SU-DHL-6 (cell line): Measurements from ENCODE around the gene ACBD6.
A peak's percentile ranks its signal among the peaks of the same experiment; 100 is the strongest.

Experiments used
- H2AFZ ChIP-seq: fragments of 200-600 bp; sonication (generic); 2 replicates; pipeline ENCODE4 v1.6.1; 2014; ENCODE audit warnings: low read depth, mild to moderate bottlenecking, moderate library complexity, mixed read lengths, antibody characterized with exemption, low read length; ENCODE audit not compliant: severe bottlenecking
- H3F3A ChIP-seq: fragments of 200-600 bp; shearing (Covaris generic); 2 replicates; pipeline ENCODE4 v1.6.0; 2016; ENCODE audit warnings: antibody characterized with exemption, mild to moderate bottlenecking; ENCODE audit not compliant: insufficient read depth
- H3K27ac ChIP-seq: fragments of 200-600 bp; sonication (generic); 2 replicates; pipeline ENCODE4 v1.5.1; 2016; ENCODE audit warnings: low read depth, mild to moderate bottlenecking, low read length, moderate library complexity, mixed read lengths
- H3K27me3 ChIP-seq: fragments of 200-600 bp; sonication (generic), shearing (Covaris generic); 2 replicates; pipeline ENCODE4 v1.6.0; 2014; ENCODE audit warnings: mild to moderate bottlenecking, low read length
- H3K36me3 ChIP-seq: fragments of 200-600 bp; sonication (generic); 2 replicates; pipeline ENCODE4 v1.6.1; 2014; ENCODE audit warnings: mild to moderate bottlenecking, low read length, mixed read lengths
- H3K4me2 ChIP-seq: fragments of 300-600, 200-600 bp; shearing (Covaris generic), sonication (generic); 2 replicates; pipeline ENCODE4 v1.6.0; 2014; ENCODE audit warnings: low read length, low read depth, mild to moderate bottlenecking; ENCODE audit not compliant: poor library complexity, severe bottlenecking
- H3K4me3 ChIP-seq: fragments of 200-600 bp; sonication (generic); 2 replicates; pipeline ENCODE4 v1.5.1; 2014; ENCODE audit warnings: antibody characterized with exemption, low read length, mild to moderate bottlenecking, mixed read lengths; ENCODE audit not compliant: insufficient read depth, poor library complexity, severe bottlenecking
- H3K79me2 ChIP-seq: fragments of 200-600 bp; sonication (generic); 2 replicates; pipeline ENCODE4 v1.6.1; 2014; ENCODE audit warnings: mild to moderate bottlenecking, low read length, moderate library complexity; ENCODE audit not compliant: insufficient read depth
- H3K9ac ChIP-seq: fragments of 200-600 bp; sonication (generic); 2 replicates; pipeline ENCODE4 v1.7.0; 2014; ENCODE audit warnings: mild to moderate bottlenecking, low read length
- H3K9me2 ChIP-seq: fragments of 200-600 bp; sonication (generic); replicated peaks from 2 replicates; pipeline ENCODE4 v1.6.1; 2014; ENCODE audit warnings: low read length; ENCODE audit not compliant: insufficient read depth
- H3K9me3 ChIP-seq: fragments of 200-600 bp; sonication (generic); 2 replicates; pipeline ENCODE4 v1.6.1; 2014; ENCODE audit warnings: low read length, mixed read lengths; ENCODE audit not compliant: insufficient read depth
- H4K20me1 ChIP-seq: fragments of 200-600 bp; sonication (generic); 2 replicates; pipeline ENCODE4 v1.6.1; 2014; ENCODE audit warnings: low read depth, mild to moderate bottlenecking, antibody characterized with exemption, low read length, moderate library complexity, mixed read lengths
- EZH2phosphoT487 ChIP-seq: fragments of 200-600 bp; sonication (generic), shearing (Covaris generic); conservative IDR thresholded peaks from 2 replicates; pipeline ENCODE4 v1.6.1; 2018; ENCODE audit warnings: mild to moderate bottlenecking, antibody characterized with exemption, low read length, moderate library complexity, mixed read lengths
- TF ChIP-seq, protein P1 (sequence below): fragments of 200-600 bp; sonication (generic); IDR thresholded peaks from one replicate; pipeline ENCODE4 v1.5.1; 2017; ENCODE audit warnings: antibody characterized with exemption, mild to moderate bottlenecking, low read length, moderate library complexity; ENCODE audit not compliant: insufficient read depth, poor library complexity, severe bottlenecking

ACBD6 gene

DNA sequence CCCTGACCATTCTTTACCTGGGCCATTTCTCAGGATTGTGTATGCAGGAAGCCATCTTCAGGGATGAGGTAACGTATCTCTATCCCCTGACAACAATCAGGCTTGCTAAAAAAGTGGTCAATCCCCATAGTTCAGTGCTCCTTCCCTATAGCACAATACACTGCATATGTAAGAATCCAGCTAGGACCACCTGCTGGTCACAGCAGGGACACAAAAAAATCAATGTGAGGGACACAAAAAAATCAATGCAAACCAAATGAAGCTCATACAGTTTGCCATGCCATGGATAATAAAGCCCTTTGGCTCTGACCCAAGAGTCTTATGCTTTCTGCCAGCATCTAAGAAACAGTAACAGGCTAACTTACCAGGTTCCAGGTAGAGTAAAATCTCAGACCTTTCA is 16.3 kb downstream of the ACBD6 start:
- Histone ChIP-seq H3K9me3 (no peaks in the 10 kb centered on the region), H3K27me3 (no peaks in the 10 kb centered on the region), H3K4me3 (no peak overlapping the region), H4K20me1 (no peaks in the 10 kb centered on the region), H3K27ac (no peak overlapping the region), H3K9ac (no peak overlapping the region), H3K4me2 (no peak overlapping the region), H3F3A (peaks cover 12% of the 10 kb centered on the region; the same call in 1 of the 2 replicates), H3K36me3 (peaks cover 3% of the 10 kb centered on the region), H3K9me2 (no peaks in the 10 kb centered on the region), H2AFZ (no peak overlapping the region), H3K79me2 (peaks cover 4% of the 10 kb centered on the region)
- TF ChIP-seq, protein P1, sequence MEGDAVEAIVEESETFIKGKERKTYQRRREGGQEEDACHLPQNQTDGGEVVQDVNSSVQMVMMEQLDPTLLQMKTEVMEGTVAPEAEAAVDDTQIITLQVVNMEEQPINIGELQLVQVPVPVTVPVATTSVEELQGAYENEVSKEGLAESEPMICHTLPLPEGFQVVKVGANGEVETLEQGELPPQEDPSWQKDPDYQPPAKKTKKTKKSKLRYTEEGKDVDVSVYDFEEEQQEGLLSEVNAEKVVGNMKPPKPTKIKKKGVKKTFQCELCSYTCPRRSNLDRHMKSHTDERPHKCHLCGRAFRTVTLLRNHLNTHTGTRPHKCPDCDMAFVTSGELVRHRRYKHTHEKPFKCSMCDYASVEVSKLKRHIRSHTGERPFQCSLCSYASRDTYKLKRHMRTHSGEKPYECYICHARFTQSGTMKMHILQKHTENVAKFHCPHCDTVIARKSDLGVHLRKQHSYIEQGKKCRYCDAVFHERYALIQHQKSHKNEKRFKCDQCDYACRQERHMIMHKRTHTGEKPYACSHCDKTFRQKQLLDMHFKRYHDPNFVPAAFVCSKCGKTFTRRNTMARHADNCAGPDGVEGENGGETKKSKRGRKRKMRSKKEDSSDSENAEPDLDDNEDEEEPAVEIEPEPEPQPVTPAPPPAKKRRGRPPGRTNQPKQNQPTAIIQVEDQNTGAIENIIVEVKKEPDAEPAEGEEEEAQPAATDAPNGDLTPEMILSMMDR: no peak
- no peak for TF ChIP-seq EZH2phosphoT487

DNA sequence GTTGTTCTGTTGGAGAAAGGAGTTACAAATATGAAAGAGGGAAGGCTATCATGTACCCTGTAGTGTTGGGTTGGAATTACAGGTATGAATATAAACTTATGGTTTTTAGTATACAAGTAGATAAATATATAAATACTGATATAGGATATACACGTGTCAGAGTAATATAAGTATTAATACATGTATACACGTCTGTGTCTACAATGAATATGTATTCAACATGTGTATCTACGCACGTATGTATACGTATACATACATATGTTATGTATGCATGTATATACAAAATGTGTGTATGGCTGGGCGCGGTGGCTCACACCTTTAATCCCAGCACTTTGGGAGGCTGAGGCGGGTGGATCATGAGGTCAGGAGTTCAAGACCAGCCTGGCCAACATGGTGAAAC is 17.9 kb downstream of the ACBD6 start:
- no peak overlapping the region for H3K4me2 ChIP-seq
- H3K27ac ChIP-seq: no peak overlapping the region
- H3F3A ChIP-seq: peaks cover 12% of the 10 kb centered on the region; the same call in 1 of the 2 replicates
- no peaks in the 10 kb centered on the region for H4K20me1 ChIP-seq
- peaks cover under 1% of the 10 kb centered on the region for H3K36me3 ChIP-seq
- no peak overlapping the region for H3K4me3 ChIP-seq
- TF ChIP-seq EZH2phosphoT487: no peak
- TF ChIP-seq, protein P1: no peak
- H3K79me2 ChIP-seq: peaks cover 4% of the 10 kb centered on the region
- H3K9me2 ChIP-seq: no peaks in the 10 kb centered on the region
- H3K27me3 ChIP-seq: no peaks in the 10 kb centered on the region
- no peak overlapping the region for H3K9ac ChIP-seq
- H3K9me3 ChIP-seq: no peaks in the 10 kb centered on the region
- H2AFZ ChIP-seq: no peak overlapping the region

DNA sequence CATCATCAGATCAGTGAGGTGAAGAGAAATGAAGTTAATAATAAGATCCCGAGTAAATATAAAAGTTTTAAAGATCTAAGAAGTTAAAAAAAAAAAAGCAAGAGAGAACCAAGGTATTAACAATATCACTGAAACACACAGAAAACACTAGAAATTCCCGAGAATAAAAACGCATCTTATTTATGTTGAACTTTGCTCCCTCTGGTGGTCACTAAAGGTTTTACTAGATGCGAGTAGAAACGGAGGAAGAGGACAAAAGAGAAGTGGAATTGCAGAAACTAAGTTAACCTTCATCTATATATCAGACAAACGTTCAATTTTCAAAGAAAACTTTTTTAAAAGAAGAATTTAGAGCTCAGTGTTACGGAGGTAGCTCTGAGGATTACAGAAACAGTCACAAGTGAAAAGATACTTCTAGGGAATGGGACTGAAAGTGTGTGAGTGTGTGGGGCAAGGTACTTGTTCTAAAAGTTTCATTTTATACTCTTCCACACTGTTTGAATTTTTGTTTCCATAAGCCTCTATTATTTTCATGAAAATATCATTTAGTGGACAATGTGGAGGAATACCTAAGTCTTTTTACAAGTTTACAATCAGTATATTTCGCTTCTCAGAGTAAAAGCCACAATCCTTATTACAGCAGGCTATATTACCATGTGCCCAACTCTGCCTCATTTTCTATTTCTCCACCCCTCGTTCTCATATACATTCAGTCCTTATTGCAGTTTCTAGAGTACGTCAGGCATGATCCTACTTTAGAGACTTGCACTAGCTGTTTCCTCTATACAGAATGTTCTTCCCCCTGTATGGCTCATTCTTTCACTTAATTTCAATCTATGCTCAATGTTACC is 19.7 kb downstream of the ACBD6 start:
- Histone ChIP-seq H3K4me2 (peak overlapping the region; percentile 50), H3K36me3 (peaks cover 7% of the 10 kb centered on the region), H3K9me3 (no peaks in the 10 kb centered on the region), H3K79me2 (peaks cover 5% of the 10 kb centered on the region), H3K27ac (no peak overlapping the region), H3K9me2 (no peaks in the 10 kb centered on the region), H3K4me3 (no peak overlapping the region), H4K20me1 (peaks cover 3% of the 10 kb centered on the region; the same call in 1 of the 2 replicates), H3K27me3 (no peaks in the 10 kb centered on the region), H2AFZ (no peak overlapping the region), H3K9ac (peak overlapping the region; percentile 12; the same call in 1 of the 2 replicates), H3F3A (peaks cover 12% of the 10 kb centered on the region; the same call in 1 of the 2 replicates)
- TF ChIP-seq, protein P1: peak; percentile 83
- no peak for TF ChIP-seq EZH2phosphoT487
